Gastroesophageal sphincter (tissue), 4 donors: ENCODE measurements around the gene SAMD8. TPM values are rescaled to one million over a fixed set of nuclear protein-coding genes. Genes with fewer than 3 reads are reported as not detected.

Source experiments
- ATAC-seq: fragments of 150-250 bp; one replicate; pipeline ENCODE4 v1.9.1; 2016; ENCODE audit warnings: mild to moderate bottlenecking, moderate library complexity
- H3K27ac ChIP-seq, 4 donors: fragments of 200-600 bp; sonication (generic) in 3 of 4; 1 replicate in 3 of 4; 2 replicates in 1 of 4; pipeline ENCODE4 v1.5.1; 2016 to 2019
- H3K27me3 ChIP-seq: fragments of 200-600 bp; sonication (generic); one replicate; pipeline ENCODE4 v1.5.1; 2019
- H3K36me3 ChIP-seq, 2 donors: fragments of 200-600 bp; sonication (generic); one replicate each; pipeline ENCODE4 v1.5.1; 2019; ENCODE audit warnings: control low read depth in 1 of 2
- H3K4me1 ChIP-seq, 3 donors: fragments of 200-600 bp; sonication (generic); 1 replicate in 2 of 3; 2 replicates in 1 of 3; pipeline ENCODE4 v1.5.1; 2016 to 2019; ENCODE audit warnings: control low read depth in 2 of 3
- H3K4me3 ChIP-seq, 2 donors: fragments of 200-600 bp; sonication (generic); one replicate each; pipeline ENCODE4 v1.5.1; 2019; ENCODE audit warnings: mild to moderate bottlenecking in 1 of 2, moderate library complexity in 1 of 2
- H3K9me3 ChIP-seq, 3 donors: fragments of 200-600 bp; sonication (generic); one replicate each; pipeline ENCODE4 v1.5.1; 2017 to 2019; ENCODE audit warnings: control low read depth in 2 of 3
- EP300 ChIP-seq: sonication (generic); formaldehyde crosslinking; IDR thresholded peaks from one replicate; pipeline ENCODE4 v1.6.1; 2017; ENCODE audit warnings: antibody characterized with exemption, mild to moderate bottlenecking
- POLR2A ChIP-seq, 2 donors: fragments of 450-650 bp; IDR thresholded peaks; one replicate each; pipeline ENCODE4 v1.6.1; 2017; ENCODE audit warnings: antibody characterized with exemption in 2 of 2, mild to moderate bottlenecking in 2 of 2, moderate library complexity in 1 of 2
- POLR2AphosphoS5 ChIP-seq: sonication (generic); formaldehyde crosslinking; IDR thresholded peaks from one replicate; pipeline ENCODE4 v1.6.1; 2017; ENCODE audit warnings: antibody characterized with exemption
- WGBS, 2 donors: methylation state at CpG; one replicate each; pipeline ENCODE4 v1.1.5; 2018; ENCODE audit warnings: low coverage in 1 of 2; 5-methylcytosine and 5-hydroxymethylcytosine counted together
- total RNA-seq, 4 donors: library from RNA; depleted of rRNA; stranded (reverse); fragments of >200 nt; gene quantifications; one replicate each; pipeline ENCODE4 v1.1.0, GENCODE V29; 2016
- TF ChIP-seq, protein P1 (sequence below), 4 experiments: fragments of 200-600 bp in 2 of 4; fragments of 450-650 bp in 2 of 4; sonication (generic) in 1 of 4; IDR thresholded peaks; one replicate each; pipeline ENCODE4 v1.5.1; 2017 to 2019; ENCODE audit warnings: antibody characterized with exemption in 4 of 4, mild to moderate bottlenecking in 2 of 4, moderate library complexity in 2 of 4

Gene SAMD8
- total RNA-seq, 4 donors from 2014 or later: 23.2 to 33.8 (median 30.7) TPM

DNA sequence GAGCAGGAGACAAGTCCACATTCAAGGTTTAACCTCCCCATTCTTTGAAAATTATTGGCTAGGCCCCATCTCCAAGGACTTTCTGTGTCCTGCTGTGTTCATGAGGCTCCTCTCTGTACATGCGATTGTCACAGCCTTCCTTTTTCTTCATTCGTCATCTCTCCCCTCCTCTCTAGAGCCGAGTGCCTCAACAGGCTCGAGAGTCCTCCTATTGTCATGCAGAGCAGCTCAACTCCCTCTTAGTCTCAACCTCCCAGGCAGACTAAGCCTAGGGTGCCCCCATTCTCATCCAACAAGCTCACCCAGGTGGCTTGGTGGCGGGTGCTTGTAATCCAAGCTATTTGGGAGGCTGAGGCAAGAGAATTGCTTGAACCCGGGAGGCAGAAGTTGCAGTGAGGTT lies 35.1 kb upstream of the SAMD8 start:
- H3K4me3 ChIP-seq: no peak overlapping the region
- peaks cover 0 to 4% (median 0%) of the 10 kb centered on the region in 3 donors for H3K9me3 ChIP-seq
- peaks cover 0 to 5% (median 0%) of the 10 kb centered on the region in 3 donors for H3K4me1 ChIP-seq
- no peak for ATAC-seq
- H3K36me3 ChIP-seq: no peaks in the 10 kb centered on the region
- no peaks in the 10 kb centered on the region for H3K27me3 ChIP-seq
- WGBS, 2 donors: 60 to 84% methylated on average over 1 to 4 of the region's 6 CpGs
- TF ChIP-seq POLR2AphosphoS5 (no peak), POLR2A (IDR thresholded peaks at IDR 0.05) (no peak), EP300 (no peak)
- TF ChIP-seq, protein P1, sequence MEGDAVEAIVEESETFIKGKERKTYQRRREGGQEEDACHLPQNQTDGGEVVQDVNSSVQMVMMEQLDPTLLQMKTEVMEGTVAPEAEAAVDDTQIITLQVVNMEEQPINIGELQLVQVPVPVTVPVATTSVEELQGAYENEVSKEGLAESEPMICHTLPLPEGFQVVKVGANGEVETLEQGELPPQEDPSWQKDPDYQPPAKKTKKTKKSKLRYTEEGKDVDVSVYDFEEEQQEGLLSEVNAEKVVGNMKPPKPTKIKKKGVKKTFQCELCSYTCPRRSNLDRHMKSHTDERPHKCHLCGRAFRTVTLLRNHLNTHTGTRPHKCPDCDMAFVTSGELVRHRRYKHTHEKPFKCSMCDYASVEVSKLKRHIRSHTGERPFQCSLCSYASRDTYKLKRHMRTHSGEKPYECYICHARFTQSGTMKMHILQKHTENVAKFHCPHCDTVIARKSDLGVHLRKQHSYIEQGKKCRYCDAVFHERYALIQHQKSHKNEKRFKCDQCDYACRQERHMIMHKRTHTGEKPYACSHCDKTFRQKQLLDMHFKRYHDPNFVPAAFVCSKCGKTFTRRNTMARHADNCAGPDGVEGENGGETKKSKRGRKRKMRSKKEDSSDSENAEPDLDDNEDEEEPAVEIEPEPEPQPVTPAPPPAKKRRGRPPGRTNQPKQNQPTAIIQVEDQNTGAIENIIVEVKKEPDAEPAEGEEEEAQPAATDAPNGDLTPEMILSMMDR (IDR thresholded peaks at IDR 0.05): no peak
- H3K27ac ChIP-seq: no peak overlapping the region

DNA sequence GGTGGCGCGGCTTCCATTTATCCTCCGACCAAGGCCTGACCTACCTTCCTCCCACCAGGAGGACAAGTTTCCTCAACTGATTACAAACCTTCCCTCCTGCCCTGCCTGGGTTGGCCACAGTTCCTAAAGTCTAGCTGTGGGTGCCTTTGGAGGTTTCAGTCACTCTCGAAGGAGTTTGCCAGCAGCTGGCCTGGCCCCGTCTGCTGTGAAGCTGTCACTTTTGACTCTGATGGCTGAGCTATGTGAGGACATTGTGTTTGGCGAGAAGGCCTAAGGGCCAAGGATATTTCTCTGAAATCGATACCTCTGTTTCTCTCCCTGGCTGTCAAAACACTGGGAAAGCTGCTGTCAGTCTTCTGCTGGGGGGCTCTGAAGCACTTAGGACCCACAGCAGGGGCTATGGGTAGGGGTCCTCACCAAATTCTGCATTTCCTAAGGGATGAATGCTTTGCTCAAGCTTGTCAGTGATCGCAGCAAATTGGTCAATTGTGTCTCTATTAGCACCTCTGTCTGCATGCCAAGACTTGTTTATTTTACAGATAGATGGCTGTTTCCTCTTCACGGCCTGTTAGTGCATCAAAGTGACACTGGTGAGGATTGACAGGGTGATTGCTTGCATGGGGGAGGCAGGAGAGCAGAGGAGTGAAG lies 31.9 kb upstream of the SAMD8 start:
- H3K9me3 ChIP-seq: peaks cover 0 to 13% (median 0%) of the 10 kb centered on the region in 3 donors
- ATAC-seq: no peak
- WGBS, 2 donors: 88% methylated on average over 5 of the region's 9 CpGs; no CpG with 5 or more reads in 1 of the 2 donors
- no peak overlapping the region for H3K4me3 ChIP-seq
- TF ChIP-seq EP300: no peak
- TF ChIP-seq, protein P1 (IDR thresholded peaks at IDR 0.05): no peak
- no peak for TF ChIP-seq POLR2AphosphoS5
- TF ChIP-seq POLR2A (IDR thresholded peaks at IDR 0.05): no peak
- no peaks in the 10 kb centered on the region for H3K27me3 ChIP-seq
- no peaks in the 10 kb centered on the region for H3K36me3 ChIP-seq
- no peaks in the 10 kb centered on the region for H3K4me1 ChIP-seq
- no peak overlapping the region for H3K27ac ChIP-seq

DNA sequence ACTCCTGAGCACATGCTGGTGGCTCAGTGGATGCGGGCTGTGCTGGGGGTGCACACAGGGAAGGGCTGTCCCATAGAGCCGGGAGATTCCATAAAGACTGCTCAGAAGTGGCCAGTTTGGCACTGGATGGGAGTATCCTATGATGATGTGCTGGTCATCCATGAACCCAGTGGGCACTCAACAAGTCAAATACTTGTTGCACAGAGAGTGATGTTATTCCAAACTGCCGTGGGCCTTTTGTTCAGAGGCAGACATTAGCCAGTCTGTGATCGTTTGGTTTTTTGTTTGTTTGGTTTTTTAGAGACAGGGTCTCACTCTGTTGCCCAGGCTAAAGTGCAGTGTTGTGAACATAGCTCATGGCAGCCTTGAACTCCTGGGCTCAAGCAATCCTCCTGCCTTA lies 30.9 kb upstream of the SAMD8 start:
- TF ChIP-seq POLR2AphosphoS5 (no peak), POLR2A (IDR thresholded peaks at IDR 0.05) (no peak), EP300 (no peak)
- TF ChIP-seq, protein P1 (IDR thresholded peaks at IDR 0.05): no peak
- no peak for ATAC-seq
- no peaks in the 10 kb centered on the region for H3K4me1 ChIP-seq
- no CpG with 5 or more reads among the region's 4 CpGs for WGBS, 2 donors
- no peaks in the 10 kb centered on the region for H3K36me3 ChIP-seq
- H3K27ac ChIP-seq: no peak overlapping the region
- no peak overlapping the region for H3K4me3 ChIP-seq
- H3K27me3 ChIP-seq: no peaks in the 10 kb centered on the region
- H3K9me3 ChIP-seq: peaks cover 0 to 13% (median 0%) of the 10 kb centered on the region in 3 donors

- Histone ChIP-seq H3K4me3 (no peak overlapping the region), H3K9me3 (peaks cover 0 to 13% (median 0%) of the 10 kb centered on the region in 3 donors), H3K27ac (no peak overlapping the region), H3K27me3 (no peaks in the 10 kb centered on the region), H3K36me3 (no peaks in the 10 kb centered on the region), H3K4me1 (no peaks in the 10 kb centered on the region)
- ATAC-seq: no peak
- WGBS, 2 donors: 89 to 100% methylated on average over 3 to 5 of the region's 5 CpGs
- TF ChIP-seq EP300 (no peak), POLR2AphosphoS5 (no peak), POLR2A (IDR thresholded peaks at IDR 0.05) (no peak)
- TF ChIP-seq, protein P1 (IDR thresholded peaks at IDR 0.05): no peak
Measured at GRCh38 chr10:75081379-75081778, 30.1 kb upstream of the SAMD8 start.
